ENCODE measurements around the gene SYTL5. TPM values are rescaled to one million over a fixed set of nuclear protein-coding genes. Genes with fewer than 3 reads are reported as not detected.
"Not testable (repeated sequence)": the region's sequence is repeated elsewhere in the genome, so short reads cannot be mapped to it uniquely, and the experiment has no call there.

Gene SYTL5
- total RNA-seq, 1 donor from 2014 or later = 8.4 TPM

GRCh38 chrX:37986893-37987292 is 19.5 kb upstream of the SYTL5 start:
- H3K4me3 Mint-ChIP-seq (ENCODE audit: unreplicated experiment) = no peak overlapping the region
- H3K4me1 Mint-ChIP-seq (ENCODE audit: low read depth, unreplicated experiment) = peaks cover 20% of the 10 kb centered on the region
- H3K4me2 ChIP-seq (ENCODE audit: low read length) = no peak overlapping the region
- no peaks in the 10 kb centered on the region for H3K36me3 Mint-ChIP-seq (ENCODE audit: low read depth, unreplicated experiment)
- H3K27ac ChIP-seq (ENCODE audit: low read depth, low read length) = peak overlapping the region; percentile 6
- no peaks in the 10 kb centered on the region for H4K20me1 ChIP-seq (ENCODE audit: insufficient read depth, low read length)
- no peaks in the 10 kb centered on the region for H3K79me2 ChIP-seq (ENCODE audit: insufficient read depth, low read length)
- no peaks in the 10 kb centered on the region for H3K9me3 Mint-ChIP-seq (ENCODE audit: unreplicated experiment)
- no peaks in the 10 kb centered on the region for H3K9me3 ChIP-seq (ENCODE audit: insufficient read depth, low read depth, low read length)
- no peaks in the 10 kb centered on the region for H3K27me3 Mint-ChIP-seq (ENCODE audit: low read depth, unreplicated experiment)
- H3K9ac ChIP-seq (ENCODE audit: low read length) = no peak overlapping the region
- H3K4me1 ChIP-seq (ENCODE audit: insufficient read depth, low read length) = peaks cover 5% of the 10 kb centered on the region
- FAIRE-seq (no peak), DNase-seq (ENCODE audit: low read depth) (peak; percentile 66)
- no peak overlapping the region for H2AFZ ChIP-seq (ENCODE audit: low read depth, low read length)
- no peak overlapping the region for H3K27ac Mint-ChIP-seq (ENCODE audit: unreplicated experiment)
- TF ChIP-seq EZH2 (IDR thresholded peaks at IDR 0.05; ENCODE audit: insufficient read depth, low read length) (no peak), CTCF (IDR thresholded peaks at IDR 0.05; ENCODE audit: insufficient read depth, low read depth, low read length) (no peak)
- no peak overlapping the region for H3K4me3 ChIP-seq (ENCODE audit: insufficient read depth, low read depth, low read length)
- H3K36me3 ChIP-seq (ENCODE audit: insufficient read depth, low read length) = no peaks in the 10 kb centered on the region
- H3K27me3 ChIP-seq (ENCODE audit: insufficient read depth, low read length) = no peaks in the 10 kb centered on the region

- H3K9me3 ChIP-seq (ENCODE audit: insufficient read depth, low read depth, low read length) = no peaks in the 10 kb centered on the region
- peaks cover 5% of the 10 kb centered on the region for H3K4me1 ChIP-seq (ENCODE audit: insufficient read depth, low read length)
- TF ChIP-seq EZH2 (IDR thresholded peaks at IDR 0.05; ENCODE audit: insufficient read depth, low read length) = no peak
- TF ChIP-seq CTCF (IDR thresholded peaks at IDR 0.05; ENCODE audit: insufficient read depth, low read depth, low read length) = no peak
- no peak overlapping the region for H3K27ac ChIP-seq (ENCODE audit: low read depth, low read length)
- H4K20me1 ChIP-seq (ENCODE audit: insufficient read depth, low read length) = no peaks in the 10 kb centered on the region
- H3K4me3 ChIP-seq (ENCODE audit: insufficient read depth, low read depth, low read length) = no peak overlapping the region
- Mint-ChIP-seq H3K9me3 (ENCODE audit: unreplicated experiment) (no peaks in the 10 kb centered on the region), H3K27ac (ENCODE audit: unreplicated experiment) (no peak overlapping the region), H3K36me3 (ENCODE audit: low read depth, unreplicated experiment) (no peaks in the 10 kb centered on the region), H3K27me3 (ENCODE audit: low read depth, unreplicated experiment) (no peaks in the 10 kb centered on the region), H3K4me1 (ENCODE audit: low read depth, unreplicated experiment) (peaks cover 20% of the 10 kb centered on the region), H3K4me3 (ENCODE audit: unreplicated experiment) (no peak overlapping the region)
- FAIRE-seq (no peak), DNase-seq (ENCODE audit: low read depth) (no peak)
- no peak overlapping the region for H2AFZ ChIP-seq (ENCODE audit: low read depth, low read length)
- H3K79me2 ChIP-seq (ENCODE audit: insufficient read depth, low read length) = no peaks in the 10 kb centered on the region
- H3K27me3 ChIP-seq (ENCODE audit: insufficient read depth, low read length) = no peaks in the 10 kb centered on the region
- no peaks in the 10 kb centered on the region for H3K36me3 ChIP-seq (ENCODE audit: insufficient read depth, low read length)
- H3K9ac ChIP-seq (ENCODE audit: low read length) = no peak overlapping the region
- H3K4me2 ChIP-seq (ENCODE audit: low read length) = no peak overlapping the region
Measured at GRCh38 chrX:37989304-37989703, 17.0 kb upstream of the SYTL5 start.

GRCh38 chrX:37991303-37991702 is 15.1 kb upstream of the SYTL5 start:
- peaks cover 19% of the 10 kb centered on the region for H3K4me1 Mint-ChIP-seq (ENCODE audit: low read depth, unreplicated experiment)
- not testable (repeated sequence) for H3K79me2 ChIP-seq (ENCODE audit: insufficient read depth, low read length); H3K36me3 Mint-ChIP-seq (ENCODE audit: low read depth, unreplicated experiment); H3K27me3 ChIP-seq (ENCODE audit: insufficient read depth, low read length); H4K20me1 ChIP-seq (ENCODE audit: insufficient read depth, low read length); H3K4me2 ChIP-seq (ENCODE audit: low read length); H3K4me3 Mint-ChIP-seq (ENCODE audit: unreplicated experiment); DNase-seq (ENCODE audit: low read depth); H3K27ac ChIP-seq (ENCODE audit: low read depth, low read length); H3K27me3 Mint-ChIP-seq (ENCODE audit: low read depth, unreplicated experiment); H3K9me3 Mint-ChIP-seq (ENCODE audit: unreplicated experiment); H2AFZ ChIP-seq (ENCODE audit: low read depth, low read length); FAIRE-seq; H3K9ac ChIP-seq (ENCODE audit: low read length); H3K9me3 ChIP-seq (ENCODE audit: insufficient read depth, low read depth, low read length); H3K36me3 ChIP-seq (ENCODE audit: insufficient read depth, low read length); H3K4me1 ChIP-seq (ENCODE audit: insufficient read depth, low read length); H3K4me3 ChIP-seq (ENCODE audit: insufficient read depth, low read depth, low read length)
- H3K27ac Mint-ChIP-seq (ENCODE audit: unreplicated experiment) = peak overlapping the region; percentile 84
